Activated CD4-positive, CD25-positive, alpha-beta regulatory T cell treated with anti-CD3 and anti-CD28 coated beads, Interleukin-2, amount 50 U/mL, for 16 hours (primary cell): Measurements from ENCODE around the gene ANAPC2.
A peak's percentile ranks its signal among the peaks of the same experiment; 100 is the strongest.

Experiments used
- DNase-seq: peaks from one replicate; pipeline ENCODE4 v3.0.0-alpha.2; 2020; ENCODE audit warnings: low read depth, low spot score

The ANAPC2 gene

DNA sequence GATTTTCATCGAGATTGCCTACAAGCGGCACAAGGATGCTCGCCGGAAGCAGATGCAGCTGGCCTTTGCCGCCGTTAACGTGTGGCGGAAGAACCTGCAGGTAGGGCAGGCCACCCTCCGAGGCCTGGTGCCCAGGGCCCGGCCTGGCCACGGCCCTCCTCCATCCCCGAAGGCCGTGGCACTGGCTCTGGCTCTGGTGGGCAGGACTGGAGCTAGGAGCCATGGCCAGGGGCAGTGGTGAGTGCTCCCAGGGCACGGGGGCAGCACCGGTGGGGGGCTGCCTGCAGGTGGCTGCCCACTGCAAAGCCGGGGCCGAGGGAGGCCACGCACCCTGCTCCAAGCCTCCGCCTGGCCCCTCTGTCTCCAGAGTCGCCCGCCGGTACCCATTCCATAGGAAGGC lies 24.6 kb downstream of the ANAPC2 start:
- no peak for DNase-seq

DNA sequence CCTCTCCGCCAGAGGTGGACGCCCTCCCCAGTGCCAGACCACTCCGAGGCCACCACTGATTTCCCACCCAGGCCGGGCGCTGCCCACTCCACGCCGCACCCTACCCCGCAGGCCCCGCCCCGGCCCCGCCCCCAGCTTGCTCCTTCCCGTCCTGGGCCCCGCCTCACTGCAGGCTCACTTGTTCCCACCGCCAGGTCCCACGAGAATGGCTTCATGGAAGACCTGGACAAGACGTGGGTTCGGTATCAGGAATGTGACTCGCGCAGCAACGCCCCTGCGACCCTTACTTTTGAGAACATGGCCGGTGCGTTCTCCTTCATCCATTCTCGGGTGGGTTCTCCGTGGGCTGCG lies 25.0 kb downstream of the ANAPC2 start:
- no peak for DNase-seq

DNA sequence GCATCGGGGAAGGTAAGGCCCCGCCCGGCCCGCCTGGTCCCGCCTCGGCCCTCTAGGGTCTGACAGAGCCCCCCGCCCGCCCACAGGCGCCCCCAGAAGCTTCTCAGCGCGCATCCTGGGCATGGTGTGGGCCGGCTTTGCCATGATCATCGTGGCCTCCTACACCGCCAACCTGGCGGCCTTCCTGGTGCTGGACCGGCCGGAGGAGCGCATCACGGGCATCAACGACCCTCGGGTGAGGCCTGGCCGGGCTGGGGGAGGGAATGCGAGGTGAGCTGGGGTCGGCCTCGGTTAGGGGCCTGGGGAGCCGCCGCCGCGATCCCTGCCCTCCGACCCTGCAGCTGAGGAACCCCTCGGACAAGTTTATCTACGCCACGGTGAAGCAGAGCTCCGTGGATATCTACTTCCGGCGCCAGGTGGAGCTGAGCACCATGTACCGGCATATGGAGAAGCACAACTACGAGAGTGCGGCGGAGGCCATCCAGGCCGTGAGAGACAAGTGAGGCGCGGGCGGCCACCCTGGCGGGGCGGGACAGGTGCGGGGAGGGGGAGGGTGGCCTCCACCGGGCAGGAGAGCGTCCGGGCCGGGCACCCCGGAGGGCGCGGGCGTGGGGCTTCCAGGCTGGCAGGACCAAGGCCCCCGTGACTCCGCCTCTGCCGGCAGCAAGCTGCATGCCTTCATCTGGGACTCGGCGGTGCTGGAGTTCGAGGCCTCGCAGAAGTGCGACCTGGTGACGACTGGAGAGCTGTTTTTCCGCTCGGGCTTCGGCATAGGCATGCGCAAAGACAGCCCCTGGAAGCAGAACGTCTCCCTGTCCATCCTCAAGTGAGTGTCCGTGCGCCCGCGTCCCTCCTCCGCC lies 25.6 kb downstream of the ANAPC2 start:
- no peak for DNase-seq

DNA sequence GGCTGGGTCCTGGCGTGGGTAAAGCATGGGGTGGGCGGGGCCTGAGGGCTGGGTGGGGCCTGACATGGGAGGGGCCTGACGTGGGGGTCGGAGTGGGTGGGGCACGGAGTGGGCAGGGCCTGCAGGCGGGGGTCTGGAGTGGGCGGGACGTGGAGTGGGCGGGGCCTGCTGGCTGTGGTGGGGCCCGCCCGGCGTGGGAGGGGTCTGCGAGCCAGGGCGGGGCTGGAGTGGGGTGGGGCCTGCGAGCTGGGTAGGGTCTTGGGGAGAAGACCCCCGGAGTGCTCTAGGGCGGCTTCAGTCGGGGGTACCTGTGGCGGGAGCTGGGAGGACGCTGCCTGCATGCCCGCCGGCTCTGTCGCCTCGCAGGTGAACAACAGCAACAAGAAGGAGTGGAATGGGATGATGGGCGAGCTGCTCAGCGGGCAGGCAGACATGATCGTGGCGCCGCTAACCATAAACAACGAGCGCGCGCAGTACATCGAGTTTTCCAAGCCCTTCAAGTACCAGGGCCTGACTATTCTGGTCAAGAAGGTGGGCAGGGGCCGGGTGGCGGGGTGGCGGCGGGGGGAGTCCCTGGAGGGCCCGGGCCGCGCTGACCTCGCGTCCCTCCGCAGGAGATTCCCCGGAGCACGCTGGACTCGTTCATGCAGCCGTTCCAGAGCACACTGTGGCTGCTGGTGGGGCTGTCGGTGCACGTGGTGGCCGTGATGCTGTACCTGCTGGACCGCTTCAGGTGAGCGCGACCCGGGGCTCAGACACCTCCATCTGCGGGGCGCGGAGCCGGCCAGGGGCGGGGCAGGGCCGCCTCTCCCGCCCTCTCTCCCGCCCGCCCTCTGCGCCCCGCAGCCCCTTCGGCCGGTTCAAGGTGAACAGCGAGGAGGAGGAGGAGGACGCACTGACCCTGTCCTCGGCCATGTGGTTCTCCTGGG lies 26.5 kb downstream of the ANAPC2 start:
- DNase-seq: no peak

DNA sequence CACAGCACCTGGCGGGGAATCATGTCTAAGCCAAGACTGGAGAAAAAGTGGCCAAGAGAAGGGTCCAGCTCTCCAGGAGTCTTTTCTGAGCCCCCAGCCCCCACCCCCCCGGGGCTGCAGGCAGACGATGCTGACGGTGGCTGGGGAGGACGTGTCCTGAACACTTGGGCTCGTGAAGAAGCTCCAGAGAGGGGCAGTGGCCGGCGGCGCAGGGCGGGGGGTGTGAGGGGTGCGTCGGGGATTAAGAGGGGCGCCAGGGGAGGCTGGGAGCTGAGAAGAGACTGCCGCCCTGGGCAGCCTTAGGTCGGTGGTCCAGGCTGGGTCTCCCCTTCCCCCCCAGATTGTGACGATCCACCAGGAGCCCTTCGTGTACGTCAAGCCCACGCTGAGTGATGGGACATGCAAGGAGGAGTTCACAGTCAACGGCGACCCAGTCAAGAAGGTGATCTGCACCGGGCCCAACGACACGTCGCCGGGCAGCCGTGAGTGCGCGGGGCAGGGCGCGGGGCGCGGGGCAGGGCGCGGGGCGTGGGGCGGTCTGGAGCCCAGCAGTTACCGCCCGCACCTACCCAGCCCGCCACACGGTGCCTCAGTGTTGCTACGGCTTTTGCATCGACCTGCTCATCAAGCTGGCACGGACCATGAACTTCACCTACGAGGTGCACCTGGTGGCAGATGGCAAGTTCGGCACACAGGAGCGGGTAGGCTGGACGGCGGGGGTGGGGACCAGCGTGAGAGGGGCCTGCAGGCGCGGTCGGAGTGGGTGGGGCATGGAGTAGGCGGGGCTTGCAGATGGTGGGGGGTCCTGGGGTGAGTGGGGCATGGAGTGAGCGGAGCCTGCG lies 27.4 kb downstream of the ANAPC2 start:
- DNase-seq: no peak

DNA sequence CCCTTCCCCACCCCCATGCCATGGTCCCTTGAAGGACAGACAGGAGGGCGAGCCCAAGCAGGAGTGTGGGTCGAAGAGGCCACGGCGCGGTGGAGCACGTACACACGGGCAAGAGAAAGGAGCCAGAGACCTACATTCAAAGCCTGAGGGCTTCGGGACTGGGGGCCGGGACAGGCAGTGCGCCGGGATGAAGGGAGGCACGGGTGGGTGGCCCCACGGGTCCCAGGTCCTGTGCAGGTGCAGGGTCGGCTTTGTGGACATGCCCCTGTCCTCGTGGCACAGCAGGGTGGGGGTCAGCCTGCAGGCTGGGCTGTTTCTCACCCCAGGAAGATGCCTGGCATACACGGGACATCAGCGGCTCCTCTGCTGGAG lies 28.3 kb downstream of the ANAPC2 start:
- DNase-seq: no peak

DNA sequence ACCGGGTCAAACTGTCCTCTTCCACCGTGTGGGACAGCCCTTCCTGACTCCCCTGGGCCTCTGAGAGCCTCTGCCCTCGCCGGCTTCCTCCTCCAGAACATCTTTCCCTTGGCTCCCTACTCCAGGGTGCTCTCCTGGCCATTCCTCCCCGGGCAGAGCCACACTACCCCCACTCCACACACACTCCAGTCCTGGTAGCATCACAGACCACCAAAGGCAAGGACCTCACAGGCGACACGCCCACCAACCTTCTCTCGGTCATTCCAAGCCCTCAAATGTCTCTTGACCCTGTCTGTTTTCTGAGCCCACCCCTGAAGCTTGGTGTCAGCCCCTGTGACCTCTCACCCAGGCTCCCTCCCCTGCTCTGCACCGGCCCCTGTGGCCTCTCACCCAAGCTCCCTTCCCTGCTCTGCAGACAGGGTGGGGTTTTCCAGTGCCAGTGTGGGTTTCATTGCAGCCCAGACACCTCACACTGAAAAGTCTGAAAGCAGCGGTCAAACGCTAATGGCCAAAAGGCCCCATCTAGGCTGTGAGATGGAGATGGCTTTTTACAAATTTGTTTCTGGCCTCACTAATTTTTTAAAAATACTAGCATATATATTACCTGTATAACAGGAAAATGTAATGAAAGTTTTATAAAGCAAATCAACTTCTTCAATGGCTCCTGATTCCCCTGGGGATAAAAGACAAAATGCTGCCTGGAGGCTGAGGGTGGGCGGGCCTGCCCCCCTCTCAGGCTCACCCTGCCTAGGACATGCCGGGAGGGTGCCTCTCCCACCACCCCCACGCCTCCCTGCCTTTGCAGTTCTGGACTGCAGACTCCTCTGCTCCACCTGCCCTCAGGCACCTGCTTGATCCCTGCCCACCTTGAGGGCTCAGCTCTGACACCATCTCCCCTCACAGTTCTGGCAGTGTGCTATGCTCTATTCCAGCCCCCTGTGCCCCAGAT lies 29.0 kb downstream of the ANAPC2 start:
- no peak for DNase-seq

DNA sequence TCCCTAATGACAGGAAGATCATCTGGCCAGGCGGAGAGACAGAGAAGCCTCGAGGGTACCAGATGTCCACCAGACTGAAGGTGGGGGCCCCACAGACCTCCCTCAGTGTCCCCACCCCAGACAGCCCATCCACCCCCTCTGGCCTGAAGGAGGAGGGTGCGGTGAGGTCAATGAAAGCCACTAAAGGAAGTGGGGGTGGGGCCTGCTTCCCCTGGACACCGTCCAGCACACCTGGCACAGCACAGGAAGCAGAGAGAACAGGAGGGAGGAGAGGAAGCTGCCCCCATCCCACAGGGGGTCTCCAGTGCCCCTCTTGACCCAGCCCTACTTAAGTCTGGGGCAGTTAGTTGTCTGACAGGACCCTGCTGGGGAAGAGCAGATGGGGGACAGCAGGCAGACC lies 29.7 kb downstream of the ANAPC2 start:
- no peak for DNase-seq

DNA sequence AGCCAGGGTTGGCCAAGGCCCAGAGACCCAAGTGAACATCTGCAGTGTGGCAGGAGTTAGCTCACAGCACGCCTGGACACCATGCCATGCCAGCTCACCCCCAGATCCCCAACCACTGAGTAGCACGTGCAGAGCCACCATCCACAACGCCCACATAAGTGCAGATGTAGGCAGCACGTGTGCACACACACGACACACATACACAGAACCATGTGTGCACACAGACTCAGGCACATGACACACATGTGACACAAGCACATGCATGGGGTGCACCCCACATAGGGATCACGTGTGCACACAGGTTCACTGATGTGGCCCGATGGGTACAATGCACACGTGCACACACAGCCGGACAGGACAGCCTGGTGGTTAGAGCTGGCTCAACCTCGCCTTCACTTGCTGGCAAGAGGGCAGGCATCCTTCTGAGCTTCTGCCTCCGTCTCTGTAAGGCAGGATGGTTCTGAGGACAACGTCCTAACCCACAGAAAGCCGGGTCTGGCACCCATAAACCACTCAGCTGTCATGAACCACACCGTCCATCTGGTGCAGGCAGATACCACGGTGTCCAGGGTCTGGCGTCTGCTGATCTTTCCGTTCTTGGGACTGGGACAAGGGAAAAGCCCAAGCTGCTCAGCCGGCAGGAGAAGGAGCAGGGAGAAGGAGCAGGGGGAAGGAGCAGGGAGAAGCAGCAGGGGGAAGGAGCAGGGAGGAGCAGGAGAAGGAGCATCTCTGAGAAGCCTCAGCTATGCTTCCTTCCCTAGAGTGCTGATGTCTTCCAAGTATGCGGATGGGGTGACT lies 30.5 kb downstream of the ANAPC2 start:
- DNase-seq: no peak

DNA sequence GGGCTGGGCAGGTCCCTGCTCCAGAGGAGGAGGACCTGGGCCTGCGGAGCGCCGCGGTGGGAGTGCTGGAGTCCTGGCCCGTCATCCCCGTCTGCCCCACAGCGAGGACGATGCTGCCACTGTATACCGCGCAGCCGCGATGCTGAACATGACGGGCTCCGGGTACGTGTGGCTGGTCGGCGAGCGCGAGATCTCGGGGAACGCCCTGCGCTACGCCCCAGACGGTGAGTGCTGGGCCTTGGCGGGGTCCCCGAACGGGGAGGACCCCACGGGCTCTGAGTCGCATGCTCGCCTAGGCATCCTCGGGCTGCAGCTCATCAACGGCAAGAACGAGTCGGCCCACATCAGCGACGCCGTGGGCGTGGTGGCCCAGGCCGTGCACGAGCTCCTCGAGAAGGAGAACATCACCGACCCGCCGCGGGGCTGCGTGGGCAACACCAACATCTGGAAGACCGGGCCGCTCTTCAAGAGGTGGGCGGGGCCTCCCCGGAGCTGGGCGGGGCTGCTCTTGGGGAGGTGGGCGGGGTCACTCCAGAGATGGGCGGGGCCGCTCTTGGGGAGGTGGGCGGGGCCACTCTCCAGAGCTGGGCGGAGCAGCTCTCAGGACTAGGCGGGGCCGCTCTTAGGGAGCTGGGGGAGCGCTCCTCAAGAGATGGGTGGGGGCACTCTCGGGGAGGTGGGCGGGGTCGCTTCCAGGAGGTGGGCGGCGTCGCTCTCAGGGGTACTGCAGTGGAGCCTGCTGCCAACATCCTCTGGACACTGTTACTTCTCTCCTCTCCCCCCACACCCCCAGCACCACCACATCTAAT lies 31.6 kb downstream of the ANAPC2 start:
- peak; percentile 31 for DNase-seq

DNA sequence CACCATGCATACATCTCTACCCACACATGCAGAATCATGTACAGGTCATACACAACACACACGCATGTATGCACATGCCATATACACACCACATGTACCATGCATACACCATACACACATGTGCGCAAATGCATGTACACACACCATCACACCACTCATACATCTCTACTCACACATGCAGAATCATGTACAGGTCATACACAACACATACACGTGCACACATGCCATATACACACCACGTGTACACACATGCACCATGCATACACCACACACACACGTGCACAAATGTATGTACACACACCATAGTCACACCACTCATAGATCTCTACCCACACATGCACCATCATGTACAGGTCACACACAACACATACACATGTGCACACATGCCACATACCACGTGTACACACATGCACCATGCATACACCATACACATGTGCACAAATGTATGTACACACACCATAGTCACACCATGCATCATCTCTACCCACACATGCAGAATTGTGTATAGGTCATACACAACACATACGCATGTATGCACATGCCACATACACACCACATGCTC lies 35.4 kb downstream of the ANAPC2 start:
- no peak for DNase-seq

DNA sequence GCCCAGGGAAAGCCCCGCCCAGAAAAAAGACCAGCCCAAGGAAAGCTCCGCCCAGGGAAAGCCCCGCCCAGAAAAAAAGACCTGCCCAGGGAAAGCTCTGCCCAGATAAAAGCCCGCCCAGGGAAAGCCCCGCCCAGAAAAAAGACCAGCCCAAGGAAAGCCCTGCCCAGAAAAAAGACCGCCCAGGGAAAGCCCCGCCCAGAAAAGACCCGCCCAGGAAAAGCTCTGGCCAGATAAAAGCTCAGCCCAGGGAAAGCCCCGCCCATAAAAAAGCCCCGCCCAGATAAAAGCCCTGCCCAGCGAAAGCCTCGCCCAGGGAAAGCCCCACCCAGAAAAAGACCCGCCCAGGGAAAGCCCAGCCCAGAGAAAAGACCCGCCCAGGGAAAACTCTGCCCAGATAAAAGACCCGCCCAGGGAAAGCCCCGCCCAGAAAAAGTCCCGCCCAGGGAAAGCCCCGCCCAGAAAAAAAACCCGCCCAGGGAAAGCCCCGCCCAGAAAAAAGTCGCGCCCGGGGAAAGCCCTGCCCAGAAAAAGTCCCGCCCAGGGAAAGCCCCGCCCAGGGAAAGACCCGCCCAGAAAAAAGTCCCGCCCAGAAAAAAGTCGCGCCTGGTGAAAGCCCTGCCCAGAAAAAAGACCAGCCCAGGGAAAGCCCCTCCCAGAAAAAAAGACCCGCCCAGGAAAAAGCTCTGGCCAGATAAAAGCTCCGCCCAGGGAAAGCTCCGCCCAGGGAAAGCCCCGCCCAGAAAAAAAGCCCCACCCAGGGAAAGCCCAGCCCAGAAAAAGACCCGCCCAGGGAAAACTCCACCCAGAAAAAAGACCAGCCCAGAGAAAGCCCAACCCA lies 37.5 kb downstream of the ANAPC2 start:
- DNase-seq: no peak

DNA sequence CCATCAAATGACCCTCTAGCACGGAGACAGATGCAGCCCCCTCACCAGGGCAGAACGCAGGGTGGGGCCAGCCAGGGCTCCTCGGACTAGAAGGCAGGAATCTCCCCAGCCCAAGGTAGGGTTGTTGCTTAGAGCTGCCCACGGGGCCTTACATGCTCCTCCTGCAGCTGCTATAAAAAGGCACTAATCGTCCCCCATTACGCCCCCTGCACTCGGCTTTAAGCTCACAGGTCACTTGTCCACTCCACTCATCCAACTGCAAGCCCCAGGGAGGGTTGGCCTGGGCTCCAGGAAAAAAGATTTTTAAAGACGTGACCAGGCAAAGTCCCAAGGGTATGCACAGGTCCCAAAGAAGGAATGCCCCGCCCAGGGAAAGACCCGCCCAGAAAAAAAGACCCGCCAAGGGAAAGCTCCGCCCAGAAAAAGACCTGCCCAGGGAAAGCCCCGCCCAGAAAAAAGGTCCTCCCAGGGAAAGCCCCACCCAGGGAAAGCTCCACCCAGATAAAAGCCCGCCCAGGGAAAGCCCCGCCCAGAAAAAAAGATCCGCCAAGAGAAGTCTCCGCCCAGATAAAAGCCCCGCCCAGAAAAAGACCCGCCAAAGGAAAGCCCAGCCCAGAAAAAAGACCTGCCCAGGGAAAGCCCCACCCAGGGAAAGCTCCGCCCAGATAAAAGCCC lies 38.3 kb downstream of the ANAPC2 start:
- no peak for DNase-seq

DNA sequence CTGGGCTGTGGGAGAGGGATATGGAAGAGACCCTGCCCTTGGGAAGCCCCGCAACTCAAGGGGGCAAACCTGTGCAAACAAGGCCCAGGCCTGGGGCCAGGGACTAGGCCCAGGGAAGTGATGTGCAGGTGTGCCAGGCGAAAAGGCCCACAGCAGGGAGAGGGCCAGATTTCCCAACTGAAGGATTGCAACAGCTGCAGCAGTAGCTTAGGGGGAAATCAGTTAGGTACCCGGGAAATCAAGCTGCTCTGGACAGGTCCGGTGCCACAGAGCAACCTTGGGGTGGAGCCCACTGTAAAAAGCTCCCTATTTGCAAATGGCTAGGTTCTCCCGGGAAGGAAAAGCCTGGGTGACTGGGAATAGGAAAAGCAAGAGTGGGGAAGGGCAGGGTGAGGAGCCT lies 39.0 kb downstream of the ANAPC2 start:
- no peak for DNase-seq

DNA sequence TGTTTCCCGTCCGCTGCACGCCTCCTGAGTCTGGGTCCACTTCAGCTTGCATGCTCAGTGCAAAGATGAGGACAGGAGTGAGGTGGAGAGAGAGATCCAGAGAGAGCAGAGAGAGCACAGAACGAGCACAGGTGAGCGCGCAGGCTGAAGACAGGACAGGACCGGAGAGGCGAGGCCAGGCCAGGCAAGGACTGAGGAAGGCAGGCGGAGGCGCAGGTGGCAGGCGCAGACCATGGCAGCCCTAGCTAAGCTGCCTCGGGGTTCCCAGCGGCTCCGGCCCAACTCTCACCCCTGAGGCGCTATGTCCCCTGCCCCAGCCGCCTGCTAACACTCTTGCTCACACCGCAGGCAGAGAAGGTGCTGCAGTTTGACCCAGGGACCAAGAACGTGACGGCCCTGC lies 39.7 kb downstream of the ANAPC2 start:
- no peak for DNase-seq

DNA sequence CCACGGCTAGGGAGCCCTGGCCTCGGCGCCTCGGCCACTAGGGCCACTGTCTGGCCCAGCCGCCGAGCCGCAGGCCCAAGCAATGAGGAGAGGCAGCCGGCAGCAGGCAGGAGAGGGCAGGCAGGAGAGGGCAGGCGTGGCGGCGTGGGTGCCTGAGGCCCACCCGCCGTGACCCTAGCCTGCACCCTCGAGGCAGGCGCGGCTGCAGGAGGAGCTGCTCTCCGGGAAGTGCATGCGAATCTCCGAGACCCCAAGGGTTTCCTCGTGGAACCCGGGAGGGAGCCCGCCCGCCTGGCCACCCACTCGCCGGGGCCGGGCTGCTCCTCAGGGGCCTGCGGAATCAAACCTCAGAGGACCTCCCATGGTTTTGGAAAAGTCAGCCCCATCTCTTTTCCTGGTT lies 40.1 kb downstream of the ANAPC2 start:
- no peak for DNase-seq

DNA sequence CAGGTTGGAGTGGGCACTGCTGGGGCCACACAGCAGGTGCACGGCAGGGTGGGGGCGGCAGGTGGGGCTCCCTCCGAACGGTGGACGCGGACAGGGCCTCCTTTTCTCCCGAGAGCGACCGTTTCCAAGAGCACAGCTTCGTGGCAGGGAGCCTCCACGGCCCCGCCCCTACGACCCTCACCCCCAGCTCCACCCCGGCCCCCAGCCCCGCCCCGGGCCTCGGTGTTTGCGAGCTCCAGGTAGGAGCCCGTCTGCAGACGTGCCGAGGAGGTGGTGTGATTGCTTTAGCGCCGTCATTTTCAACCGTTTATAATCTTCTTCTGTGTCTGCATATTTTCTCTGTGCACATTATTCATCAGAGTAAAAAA lies 40.6 kb downstream of the ANAPC2 start:
- DNase-seq: no peak
